ENCODE results near the gene ST6GAL2. TPM values are rescaled to one million over a fixed set of nuclear protein-coding genes. Genes with fewer than 3 reads are reported as not detected.
A peak's percentile ranks its signal among the peaks of the same experiment; 100 is the strongest.

The ST6GAL2 gene
- total RNA-seq, 1 donor from 2014 or later = 2.5 TPM

GRCh38 chr2:106827158-106827557 is 58.8 kb downstream of the ST6GAL2 start:
- Histone ChIP-seq H3K9me3 (no peaks in the 10 kb centered on the region), H3K4me3 (no peak overlapping the region), H3K36me3 (no peaks in the 10 kb centered on the region), H3K27ac (no peak overlapping the region), H3K27me3 (no peaks in the 10 kb centered on the region), H3K4me1 (no peaks in the 10 kb centered on the region)
- no peak for DNase-seq
- ATAC-seq = no peak
- TF ChIP-seq CTCF (IDR thresholded peaks at IDR 0.05) = no peak
- intact Hi-C loops (cut with DNase I) = no loop called here

- no peaks in the 10 kb centered on the region for H3K4me1 ChIP-seq
- H3K27ac ChIP-seq = no peak overlapping the region
- ATAC-seq (no peak), DNase-seq (no peak)
- no peaks in the 10 kb centered on the region for H3K27me3 ChIP-seq
- no peak for TF ChIP-seq CTCF (IDR thresholded peaks at IDR 0.05)
- H3K9me3 ChIP-seq = no peaks in the 10 kb centered on the region
- intact Hi-C loops (cut with DNase I) = no loop called here
- H3K4me3 ChIP-seq = no peak overlapping the region
- H3K36me3 ChIP-seq = no peaks in the 10 kb centered on the region
Observed at GRCh38 chr2:106825161-106825560, 60.8 kb downstream of the ST6GAL2 start.

- peak; percentile 60 for ATAC-seq
Observed at GRCh38 chr2:106816974-106817373, 69.0 kb downstream of the ST6GAL2 start.

GRCh38 chr2:106812841-106813240 is 73.1 kb downstream of the ST6GAL2 start:
- intact Hi-C loops (cut with DNase I) = no loop called here
- Histone ChIP-seq H3K27me3 (no peaks in the 10 kb centered on the region), H3K36me3 (no peaks in the 10 kb centered on the region), H3K4me3 (no peak overlapping the region), H3K27ac (no peak overlapping the region), H3K9me3 (no peaks in the 10 kb centered on the region), H3K4me1 (no peaks in the 10 kb centered on the region)
- DNase-seq (no peak), ATAC-seq (no peak)
- TF ChIP-seq CTCF (IDR thresholded peaks at IDR 0.05) = no peak

More at GRCh38 chr2:106816974-106817373, 69.0 kb downstream of the ST6GAL2 start:
- H3K36me3 ChIP-seq = no peaks in the 10 kb centered on the region
- intact Hi-C loops (cut with DNase I) = no loop called here
- no peak for TF ChIP-seq CTCF (IDR thresholded peaks at IDR 0.05)
- H3K27me3 ChIP-seq = no peaks in the 10 kb centered on the region
- no peak overlapping the region for H3K27ac ChIP-seq
- H3K9me3 ChIP-seq = no peaks in the 10 kb centered on the region
- no peaks in the 10 kb centered on the region for H3K4me1 ChIP-seq
- DNase-seq = no peak
- H3K4me3 ChIP-seq = no peak overlapping the region

GRCh38 chr2:106812383-106812782 is 73.6 kb downstream of the ST6GAL2 start:
- Histone ChIP-seq H3K4me1 (no peaks in the 10 kb centered on the region), H3K36me3 (no peaks in the 10 kb centered on the region), H3K27ac (no peak overlapping the region), H3K4me3 (no peak overlapping the region), H3K27me3 (no peaks in the 10 kb centered on the region), H3K9me3 (no peaks in the 10 kb centered on the region)
- intact Hi-C loops (cut with DNase I) = no loop called here
- peak; percentile 32 for ATAC-seq
- no peak for DNase-seq
- TF ChIP-seq CTCF (IDR thresholded peaks at IDR 0.05) = no peak

- intact Hi-C loops (cut with DNase I) = no loop called here
- no peak overlapping the region for H3K27ac ChIP-seq
- no peaks in the 10 kb centered on the region for H3K27me3 ChIP-seq
- no peaks in the 10 kb centered on the region for H3K9me3 ChIP-seq
- DNase-seq (no peak), ATAC-seq (no peak)
- no peak overlapping the region for H3K4me3 ChIP-seq
- H3K36me3 ChIP-seq = no peaks in the 10 kb centered on the region
- no peaks in the 10 kb centered on the region for H3K4me1 ChIP-seq
- no peak for TF ChIP-seq CTCF (IDR thresholded peaks at IDR 0.05)
Observed at GRCh38 chr2:106805716-106806115, 80.3 kb downstream of the ST6GAL2 start.

All from upper lobe of right lung (tissue), 1 donor.